WI38 (cell line): ENCODE results near the gene ST6GALNAC5.
"Not testable (repeated sequence)": the region's sequence is repeated elsewhere in the genome, so short reads cannot be mapped to it uniquely, and the experiment has no call there.

Experiments used
- H3K4me3 ChIP-seq: 2 replicates; pipeline ENCODE4 v1.5.1; 2011; ENCODE audit warnings: low read depth, mild to moderate bottlenecking, control low read depth, low read length
- CTCF ChIP-seq: IDR thresholded peaks from 2 replicates; pipeline ENCODE4 v1.5.1; 2012; ENCODE audit warnings: low read depth, mild to moderate bottlenecking, control low read depth, low read length

ST6GALNAC5 gene

GRCh38 chr1:76961181-76961819, 94.0 kb downstream of the ST6GALNAC5 start:
- no peak for TF ChIP-seq CTCF
- H3K4me3 ChIP-seq = no peak overlapping the region

DNA sequence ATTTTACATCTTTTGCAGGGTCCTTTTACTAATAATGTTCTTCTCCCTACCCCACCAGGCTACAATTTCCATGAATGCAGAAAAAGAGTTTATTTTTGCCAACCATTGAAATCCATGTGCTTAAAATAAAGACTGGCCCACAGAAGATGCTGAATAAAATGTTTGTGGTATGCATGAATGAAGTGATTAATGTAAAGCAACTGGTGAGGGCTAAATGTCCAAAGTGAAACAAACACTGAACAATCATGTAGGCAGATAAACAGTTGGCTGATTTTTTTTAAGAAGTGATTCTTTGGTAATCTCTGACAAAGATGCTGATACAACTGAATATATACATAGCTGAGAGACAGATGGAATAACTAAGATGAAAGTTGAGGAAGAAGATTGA, 94.5 kb downstream of the ST6GALNAC5 start:
- no peak for TF ChIP-seq CTCF
- H3K4me3 ChIP-seq = no peak overlapping the region

DNA sequence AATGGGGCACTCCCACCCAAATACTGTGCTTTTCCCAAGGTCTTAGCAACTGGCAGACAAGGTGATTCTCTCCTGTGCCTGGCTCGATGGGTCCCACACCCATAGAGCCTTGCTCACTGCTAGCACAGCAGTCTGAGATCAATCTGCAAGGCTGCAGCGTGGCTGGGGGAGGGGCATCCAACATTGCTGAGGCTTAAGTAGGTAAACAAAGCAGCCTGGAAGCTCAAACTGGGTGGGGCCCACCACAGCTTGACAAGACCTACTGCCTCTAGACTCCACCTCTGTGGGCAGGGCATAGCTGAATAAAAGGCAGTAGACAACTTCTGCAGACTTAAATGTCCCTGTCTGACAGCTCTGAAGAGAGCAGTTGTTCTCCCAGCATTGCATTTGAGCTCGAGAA, 114.0 kb downstream of the ST6GALNAC5 start:
- H3K4me3 ChIP-seq = not testable (repeated sequence)

DNA sequence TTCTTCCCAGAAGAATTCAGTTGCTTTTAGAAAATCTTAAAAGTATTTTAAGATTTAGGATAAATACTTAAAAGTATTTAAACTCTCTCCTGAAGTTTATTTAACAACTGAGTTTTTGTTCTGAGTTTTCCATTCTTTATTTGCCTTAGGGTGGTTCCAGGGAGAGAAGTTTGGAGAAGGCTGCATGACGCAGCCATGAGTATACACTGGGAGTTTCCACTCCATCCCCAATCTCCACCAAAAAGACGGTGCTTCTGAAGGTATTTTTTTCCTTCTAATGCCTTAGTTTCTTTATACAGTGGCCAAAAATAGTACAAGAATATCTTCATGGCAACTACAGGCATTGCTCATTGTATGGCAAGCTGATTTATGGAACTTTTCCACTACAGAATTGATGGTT, 122.7 kb downstream of the ST6GALNAC5 start:
- TF ChIP-seq CTCF = no peak
- no peak overlapping the region for H3K4me3 ChIP-seq

- H3K4me3 ChIP-seq = no peak overlapping the region
- TF ChIP-seq CTCF = no peak
These were observed 125.8 kb downstream of the ST6GALNAC5 start for GRCh38 chr1:76993036-76993435.

- no peak overlapping the region for H3K4me3 ChIP-seq
- no peak for TF ChIP-seq CTCF
These were observed 131.4 kb downstream of the ST6GALNAC5 start for GRCh38 chr1:76998582-76999223.

- no peak for TF ChIP-seq CTCF
- no peak overlapping the region for H3K4me3 ChIP-seq
These were observed 140.4 kb downstream of the ST6GALNAC5 start for GRCh38 chr1:77007675-77008074.

GRCh38 chr1:77010937-77011336, 143.7 kb downstream of the ST6GALNAC5 start:
- no peak for TF ChIP-seq CTCF

More at GRCh38 chr1:77010937-77011336, 143.7 kb downstream of the ST6GALNAC5 start:
- H3K4me3 ChIP-seq = no peak overlapping the region
